Lower leg skin (tissue), 3 donors: ENCODE data around the gene ELN.
A peak's percentile ranks its signal among the peaks of the same experiment; 100 is the strongest.

Experiments used
- CTCF ChIP-seq, 3 donors: fragments of 450-650 bp; IDR thresholded peaks; one replicate each; pipeline ENCODE4 v1.5.1; 2016; ENCODE audit warnings: antibody characterized with exemption in 3 of 3, mild to moderate bottlenecking in 3 of 3, moderate library complexity in 2 of 3
- POLR2A ChIP-seq, 2 donors: fragments of 450-650 bp; IDR thresholded peaks; one replicate each; pipeline ENCODE4 v1.6.1; 2016 to 2017; ENCODE audit warnings: antibody characterized with exemption in 2 of 2, mild to moderate bottlenecking in 1 of 2, moderate library complexity in 1 of 2

- TF ChIP-seq CTCF (IDR thresholded peaks at IDR 0.05), result peak in 1 of 3 donors; percentile 41
- no peak for TF ChIP-seq POLR2A (IDR thresholded peaks at IDR 0.05)
These were observed 49.1 kb upstream of the ELN start for GRCh38 chr7:73978661-73979563.
